Left ventricle myocardium inferior (tissue), 1 donor: ENCODE results near the gene PLEKHJ1. TPM values are rescaled to one million over a fixed set of nuclear protein-coding genes. Genes with fewer than 3 reads are reported as not detected.
A peak's percentile ranks its signal among the peaks of the same experiment; 100 is the strongest.

Source experiments
- DNase-seq: peaks from one replicate; pipeline ENCODE4 v3.0.0-alpha.2; 2020
- H3K27ac ChIP-seq: fragments of 200-600 bp; replicated peaks from 2 replicates; pipeline ENCODE4 v1.8.0; 2021
- H3K27me3 ChIP-seq: fragments of 200-600 bp; 2 replicates; pipeline ENCODE4 v1.8.0; 2021; ENCODE audit warnings: low read depth
- H3K36me3 ChIP-seq: fragments of 200-600 bp; 2 replicates; pipeline ENCODE4 v1.8.0; 2021
- H3K4me1 ChIP-seq: fragments of 200-600 bp; 2 replicates; pipeline ENCODE4 v1.8.0; 2021
- H3K4me3 ChIP-seq: fragments of 200-600 bp; 2 replicates; pipeline ENCODE4 v1.8.0; 2021; ENCODE audit warnings: mild to moderate bottlenecking, moderate library complexity
- H3K9me3 ChIP-seq: fragments of 200-600 bp; replicated peaks from 2 replicates; pipeline ENCODE4 v1.8.0; 2021
- CTCF ChIP-seq: fragments of 200-600 bp; IDR thresholded peaks from 2 replicates; pipeline ENCODE4 v1.8.0; 2021; ENCODE audit warnings: antibody characterized with exemption, mild to moderate bottlenecking, borderline replicate concordance
- intact Hi-C: fragments of 100-400 bp; cut with micrococcal nuclease; formaldehyde crosslinking; loops from one replicate; pipeline ENCODE4 v1.11.0; 2022
- total RNA-seq: library from RNA; stranded (reverse); fragmentation: NEBNext Ultra II Directional; extraction: Animal tissue kit (Norgen Biotek cat#: 25700); gene quantifications from one replicate; pipeline ENCODE4 v1.2.1, GENCODE V29; 2021
- donor health status: DM: no; HTN: yes; CAD: no; lungs with severe emphysema.

Gene PLEKHJ1
- total RNA-seq, 1 donor from 2014 or later, result 47.8 TPM

GRCh38 chr19:2274931-2275535, 38.9 kb upstream of the PLEKHJ1 start:
- intact Hi-C loops, result no loop called here
- peak overlapping the region; percentile 56 for H3K27ac ChIP-seq
- peak; percentile 66 for TF ChIP-seq CTCF
- peaks cover 61% of the 10 kb centered on the region for H3K4me1 ChIP-seq
- DNase-seq, result peak; percentile 64
- peaks cover 26% of the 10 kb centered on the region for H3K36me3 ChIP-seq
- H3K9me3 ChIP-seq, result no peaks in the 10 kb centered on the region
- no peaks in the 10 kb centered on the region for H3K27me3 ChIP-seq
- peak overlapping the region; percentile 32 for H3K4me3 ChIP-seq

- no peak for DNase-seq
- Histone ChIP-seq H3K27ac (peak overlapping the region; percentile 98), H3K36me3 (peaks cover 26% of the 10 kb centered on the region), H3K4me3 (peak overlapping the region; percentile 99), H3K9me3 (no peaks in the 10 kb centered on the region), H3K4me1 (peaks cover 68% of the 10 kb centered on the region), H3K27me3 (no peaks in the 10 kb centered on the region)
- intact Hi-C loops, result no loop called here
- TF ChIP-seq CTCF, result no peak
Observed at GRCh38 chr19:2274185-2274711, 38.1 kb upstream of the PLEKHJ1 start.

DNA sequence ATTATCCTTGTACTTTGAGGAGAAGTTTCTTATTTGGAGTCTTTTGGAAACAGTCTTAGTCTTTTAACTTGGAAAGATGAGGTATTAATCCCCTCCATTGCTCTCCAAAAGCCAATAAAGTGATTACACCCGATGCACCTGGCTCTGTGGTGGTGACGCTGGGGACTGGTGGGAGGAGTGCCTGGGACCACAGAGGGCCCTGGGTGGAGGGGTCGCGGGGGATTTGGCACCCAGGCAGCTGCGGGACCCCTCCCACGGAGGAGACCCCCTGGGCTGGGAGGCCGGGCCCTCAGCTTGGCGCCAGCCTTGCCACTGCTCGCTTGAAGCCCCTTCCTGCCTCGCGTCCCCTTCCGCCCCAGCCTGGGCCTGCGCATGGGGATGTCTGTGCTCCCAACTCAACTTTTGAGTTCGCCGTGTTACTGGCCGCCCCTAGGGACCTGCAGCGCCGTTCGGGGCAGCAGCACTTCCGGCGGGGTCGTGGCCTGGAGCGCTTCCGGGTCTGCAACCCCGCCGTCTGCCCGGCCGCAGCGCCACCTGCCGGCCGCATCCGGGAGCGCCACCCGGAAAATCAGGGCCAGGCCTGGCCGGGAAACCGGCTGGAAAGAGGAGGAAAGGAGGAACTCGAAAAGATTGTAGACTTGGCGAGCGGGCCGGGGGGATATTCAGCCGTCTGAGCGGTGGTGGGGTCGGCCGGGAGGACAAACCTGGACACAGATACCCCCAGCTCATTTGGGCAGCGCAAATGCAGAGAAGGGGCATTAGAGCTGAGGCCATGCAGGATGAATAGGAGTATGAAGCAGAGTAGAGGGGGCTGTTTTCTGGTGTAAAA, 37.4 kb upstream of the PLEKHJ1 start:
- Histone ChIP-seq H3K27me3 (no peaks in the 10 kb centered on the region), H3K4me3 (peak overlapping the region; percentile 99), H3K9me3 (no peaks in the 10 kb centered on the region), H3K27ac (peak overlapping the region; percentile 98), H3K4me1 (peaks cover 72% of the 10 kb centered on the region), H3K36me3 (peaks cover 26% of the 10 kb centered on the region)
- peak; percentile 98 for TF ChIP-seq CTCF
- intact Hi-C loops, result no loop called here
- DNase-seq, result peak; percentile 78

DNA sequence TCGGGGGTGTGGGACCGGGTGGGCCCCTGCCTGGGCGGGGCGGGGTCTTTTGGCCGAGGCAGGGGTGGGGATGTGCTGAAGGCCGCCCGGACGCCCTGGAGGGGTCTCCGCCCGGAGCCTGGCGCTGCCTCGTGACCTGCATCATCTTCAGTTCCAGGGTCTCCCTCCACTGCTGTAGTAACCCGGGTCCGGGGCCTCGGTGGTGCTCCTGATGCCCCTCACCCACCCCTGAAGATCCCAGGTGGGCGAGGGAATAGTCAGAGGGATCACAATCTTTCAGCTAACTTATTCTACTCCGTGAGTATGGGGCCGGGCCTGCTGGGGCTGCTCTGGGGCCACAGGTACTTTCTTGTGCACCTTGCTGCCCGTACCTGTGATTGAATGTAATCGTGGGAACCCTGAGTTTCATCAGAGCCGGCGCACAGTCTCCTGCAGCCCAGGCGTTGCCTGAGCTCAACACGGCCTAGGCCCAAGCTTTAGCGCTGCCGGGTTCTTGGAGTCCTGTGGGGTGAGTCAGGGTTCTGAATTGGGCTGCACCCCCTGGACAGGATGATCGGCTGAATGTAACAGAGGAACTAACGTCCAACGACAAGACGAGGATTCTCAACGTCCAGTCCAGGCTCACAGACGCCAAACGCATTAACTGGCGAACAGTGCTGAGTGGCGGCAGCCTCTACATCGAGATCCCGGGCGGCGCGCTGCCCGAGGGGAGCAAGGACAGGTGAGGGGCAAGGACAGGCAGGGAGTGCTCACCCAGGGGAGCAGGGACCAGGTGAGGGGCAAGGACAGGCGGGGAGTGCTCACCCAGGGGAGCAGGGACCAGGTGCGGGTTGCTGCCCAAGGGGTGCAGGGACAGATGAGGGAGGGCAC, 35.3 kb upstream of the PLEKHJ1 start:
- peak overlapping the region; percentile 99 for H3K4me3 ChIP-seq
- no peak for TF ChIP-seq CTCF
- no peak for DNase-seq
- intact Hi-C loops, result no loop called here
- H3K36me3 ChIP-seq, result peaks cover 26% of the 10 kb centered on the region
- H3K4me1 ChIP-seq, result peaks cover 78% of the 10 kb centered on the region
- no peaks in the 10 kb centered on the region for H3K9me3 ChIP-seq
- H3K27me3 ChIP-seq, result no peaks in the 10 kb centered on the region
- H3K27ac ChIP-seq, result peak overlapping the region; percentile 98
